Measurements from ENCODE around the gene KIF26B. TPM values are rescaled to one million over a fixed set of nuclear protein-coding genes. Genes with fewer than 3 reads are reported as not detected.

Gene KIF26B
- total RNA-seq, 1 donor from 2014 or later: 1.0 TPM

DNA sequence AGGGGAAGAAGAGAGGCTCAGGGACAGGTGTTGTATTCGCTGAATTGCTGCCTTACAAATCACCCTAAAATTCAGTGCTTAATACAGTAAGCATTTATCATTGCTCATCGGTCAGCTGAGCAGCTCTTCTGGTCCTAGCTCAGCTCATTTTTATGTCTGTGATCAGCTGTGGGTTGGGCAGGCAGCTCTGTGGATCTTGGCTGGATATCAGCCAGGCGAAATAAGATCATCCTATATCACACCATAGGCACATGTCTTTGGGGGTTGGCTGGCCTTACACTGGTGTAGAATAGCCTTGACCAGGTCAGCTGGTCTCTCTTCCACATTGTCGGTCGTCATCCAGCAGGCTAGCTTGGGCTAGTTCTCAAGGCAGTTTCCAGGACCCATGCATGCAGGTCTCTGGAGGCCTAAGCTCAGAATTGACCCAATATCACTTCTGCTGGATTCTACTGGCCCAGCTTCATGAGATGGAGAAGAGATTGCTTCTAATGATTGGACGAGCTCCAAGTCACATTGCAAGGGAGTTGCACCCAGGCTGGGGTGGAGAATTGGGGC is 448.6 kb downstream of the KIF26B start:
- DNase-seq: no peak

DNA sequence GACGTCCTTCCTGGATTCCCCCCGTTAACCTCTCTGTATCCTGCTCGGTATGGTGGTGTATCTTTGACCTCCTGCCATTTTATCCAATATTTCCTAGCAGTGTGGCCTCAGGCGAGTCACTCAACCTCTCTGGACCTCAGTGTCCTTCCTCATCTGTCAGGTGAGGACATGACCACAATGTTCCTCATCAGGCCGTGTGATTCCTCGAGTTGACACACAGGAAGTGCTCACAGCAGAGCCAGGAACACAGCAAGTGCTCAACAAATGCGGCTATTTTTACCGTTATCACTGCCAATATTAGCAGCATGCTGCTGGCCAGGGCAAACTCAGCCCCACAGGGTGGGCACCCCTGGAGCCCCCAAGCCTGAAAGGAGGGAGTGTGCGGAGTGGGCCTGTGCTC is 450.2 kb downstream of the KIF26B start:
- no peak for DNase-seq

DNA sequence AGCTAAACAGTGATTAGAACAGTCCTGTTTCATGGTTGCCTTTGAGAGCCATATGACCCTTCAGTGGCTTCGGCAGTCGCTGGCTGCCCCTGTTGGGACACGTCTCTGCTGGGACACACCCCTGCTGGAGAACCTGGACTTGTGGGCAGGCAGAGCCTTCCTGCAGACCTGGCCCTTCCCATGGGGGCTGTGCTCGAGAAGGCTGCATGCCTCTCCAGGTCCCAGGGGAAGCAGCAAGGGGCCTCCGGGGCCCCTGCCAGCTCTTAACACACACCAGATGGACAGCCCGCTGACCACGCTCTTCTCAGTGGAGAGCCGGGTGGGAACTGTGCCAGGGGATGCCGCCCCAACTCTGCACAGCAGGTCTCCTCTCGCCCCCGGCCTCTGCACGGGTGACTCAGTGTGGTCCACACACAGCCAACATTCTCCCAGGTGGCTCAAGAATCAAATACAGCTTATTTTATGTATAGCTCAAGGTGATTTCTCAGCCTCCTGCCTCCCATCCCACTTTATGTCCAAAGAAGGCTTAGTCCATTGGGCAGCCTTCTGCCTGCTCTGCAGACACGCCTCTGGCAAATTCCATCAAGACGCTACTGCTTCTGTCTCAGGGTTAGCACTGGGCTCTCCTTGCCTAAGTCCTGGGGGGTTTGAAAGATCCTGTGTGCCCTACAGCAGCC is 450.8 kb downstream of the KIF26B start:
- no peak for DNase-seq

DNA sequence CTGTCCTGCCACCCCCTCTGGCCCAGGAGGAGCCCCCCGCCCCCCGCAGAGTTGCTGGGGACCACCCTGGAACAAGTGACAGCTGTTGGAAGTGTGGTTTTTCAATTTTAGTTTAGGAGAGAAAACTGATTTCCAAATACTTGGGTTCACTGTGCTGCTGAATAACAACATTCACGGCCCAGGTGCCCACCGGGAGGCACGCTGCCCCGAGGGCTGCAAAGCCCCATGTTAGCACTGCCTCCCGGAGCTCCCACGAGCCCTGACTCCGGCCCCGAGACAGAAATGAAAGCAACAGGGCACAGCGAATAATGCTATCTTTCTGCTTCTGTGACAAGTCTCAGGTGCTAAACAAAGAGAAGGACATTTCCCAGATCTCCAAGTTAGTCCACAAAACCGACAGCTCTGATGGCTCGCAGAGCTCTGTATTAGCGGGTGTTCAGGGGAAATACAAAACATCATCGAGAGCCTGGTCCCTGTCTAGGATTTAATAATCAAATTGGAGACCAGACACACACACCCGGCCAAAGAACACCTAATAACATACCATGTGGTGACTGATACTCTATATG is 451.5 kb downstream of the KIF26B start:
- DNase-seq: no peak

DNA sequence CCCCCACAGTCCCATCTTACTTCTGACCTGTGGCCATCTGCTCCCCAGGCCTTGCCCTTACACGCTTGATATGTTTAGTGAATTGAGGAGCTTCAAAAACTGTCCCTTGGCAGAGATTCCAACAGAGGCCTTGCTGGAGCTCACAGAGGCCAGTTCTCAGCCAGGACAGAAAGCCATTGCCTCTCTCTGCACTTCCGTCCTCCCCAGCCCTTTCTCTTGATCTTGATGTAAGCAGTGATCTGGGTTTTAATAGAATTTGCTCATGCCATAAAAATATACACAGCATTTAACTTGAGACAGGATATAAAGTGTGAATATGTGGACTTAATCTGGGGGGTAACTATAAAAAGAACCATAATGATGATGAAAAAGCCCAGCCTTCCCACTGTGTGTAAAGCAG is 453.5 kb downstream of the KIF26B start:
- DNase-seq: no peak

DNA sequence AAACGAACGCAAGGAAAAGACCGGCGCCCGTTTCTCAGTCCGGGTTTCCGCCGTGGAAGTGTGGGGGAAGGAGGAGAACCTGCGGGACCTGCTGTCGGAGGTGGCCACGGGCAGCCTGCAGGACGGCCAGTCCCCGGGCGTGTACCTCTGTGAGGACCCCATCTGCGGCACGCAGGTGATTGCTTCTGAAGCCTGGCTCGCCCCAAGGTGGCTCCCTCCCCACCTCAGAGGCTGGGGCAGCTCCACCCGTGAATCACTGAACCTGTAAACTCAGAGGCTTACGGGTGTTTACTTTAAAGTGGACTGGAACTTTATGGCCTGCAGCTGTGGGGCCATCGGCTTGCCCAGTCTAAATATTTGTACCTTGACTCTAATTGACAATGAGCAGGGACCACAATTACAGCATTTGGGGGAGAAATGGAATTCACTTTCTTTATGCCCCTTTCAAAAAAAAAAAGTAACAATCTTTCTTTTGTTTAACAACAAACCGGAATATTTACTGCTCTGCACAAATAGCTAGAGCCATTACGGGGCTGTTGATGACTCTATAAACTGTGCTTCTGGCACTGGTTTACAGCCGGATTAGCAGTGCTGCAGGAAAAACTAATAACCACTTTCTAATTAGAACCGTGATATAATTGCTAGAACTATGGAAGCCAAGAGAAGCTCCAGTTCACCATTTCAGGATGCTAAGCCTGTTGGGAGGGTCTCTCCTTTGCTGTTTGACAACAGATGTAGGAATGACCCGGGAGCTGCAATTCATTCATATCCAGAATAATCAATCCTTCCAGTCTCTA is 454.8 kb downstream of the KIF26B start:
- no peak for DNase-seq

DNA sequence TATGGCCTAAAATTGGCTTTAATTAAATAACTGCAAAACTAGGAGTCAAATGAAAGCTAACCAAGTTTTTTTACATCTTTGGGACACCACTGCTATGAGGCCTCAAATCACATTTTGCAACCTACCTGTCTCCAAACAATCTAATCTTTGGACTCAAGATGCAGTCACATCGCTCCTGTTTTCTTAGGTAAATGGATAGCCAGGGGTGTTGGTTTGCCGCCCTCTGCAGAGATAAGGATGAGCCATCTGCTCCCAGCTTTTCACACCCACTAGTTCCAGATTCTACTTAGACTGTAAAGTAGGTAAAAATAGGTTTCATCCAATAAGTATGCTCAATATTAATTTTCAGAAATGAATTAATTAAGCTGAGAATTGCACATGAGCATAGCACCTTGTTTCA is 456.5 kb downstream of the KIF26B start:
- DNase-seq: no peak

DNA sequence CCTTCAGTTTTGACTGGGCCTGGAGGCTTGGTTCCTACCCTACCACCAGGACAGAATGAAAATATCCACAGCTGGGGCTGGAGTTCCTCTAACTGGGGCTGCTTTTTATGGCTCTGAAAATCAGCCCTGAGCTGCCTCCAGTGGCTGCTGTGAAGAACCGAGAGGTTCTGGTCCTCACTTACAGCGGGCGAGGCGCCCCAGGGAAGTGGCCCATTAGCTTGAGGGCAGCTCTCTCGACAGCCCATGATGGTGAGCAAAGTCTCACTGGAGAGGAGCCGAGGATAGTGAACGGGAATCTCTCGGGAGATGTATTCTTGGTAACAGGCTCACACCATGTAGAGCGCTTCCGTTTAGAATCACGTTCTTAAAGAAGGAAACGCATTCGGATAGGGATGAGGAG is 459.7 kb downstream of the KIF26B start:
- DNase-seq: no peak

DNA sequence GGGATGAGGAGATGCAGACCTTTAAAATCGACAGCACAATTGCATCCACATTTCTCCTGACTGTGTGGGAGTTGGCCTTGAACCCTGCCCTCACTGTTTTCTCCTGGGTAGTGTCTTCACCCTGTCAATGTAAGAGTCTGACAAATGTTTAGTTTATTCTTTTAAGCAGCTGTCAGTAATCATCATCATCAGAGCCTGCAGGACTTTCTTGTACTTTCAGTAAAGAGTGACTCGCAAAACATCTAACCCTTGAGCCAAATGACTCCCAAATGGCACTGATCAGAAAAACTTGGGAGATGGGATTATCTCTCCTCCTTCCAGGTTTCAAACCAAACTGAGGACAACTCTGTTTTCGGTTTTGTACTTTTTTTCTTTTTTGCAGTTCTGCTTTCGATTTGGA is 460.2 kb downstream of the KIF26B start:
- DNase-seq: no peak

DNA sequence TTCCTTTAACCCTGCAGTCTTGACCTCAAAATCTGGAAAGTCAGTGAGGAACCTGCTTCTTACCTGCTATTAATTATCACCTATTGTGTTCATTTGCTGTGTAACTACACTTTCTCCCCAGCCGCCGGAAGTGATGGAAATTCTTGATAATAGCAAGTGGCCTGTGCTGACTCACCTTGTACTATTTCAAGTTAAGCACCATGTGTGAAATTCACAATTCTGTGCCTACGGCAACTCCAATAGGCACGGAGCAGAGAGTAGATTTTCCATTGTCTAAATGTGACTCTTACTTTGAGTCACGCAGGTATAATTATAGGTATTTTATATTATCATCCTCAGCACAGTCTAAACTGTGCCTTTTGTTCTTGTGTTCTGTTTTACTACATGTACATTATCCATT is 466.8 kb downstream of the KIF26B start:
- no peak for DNase-seq

DNA sequence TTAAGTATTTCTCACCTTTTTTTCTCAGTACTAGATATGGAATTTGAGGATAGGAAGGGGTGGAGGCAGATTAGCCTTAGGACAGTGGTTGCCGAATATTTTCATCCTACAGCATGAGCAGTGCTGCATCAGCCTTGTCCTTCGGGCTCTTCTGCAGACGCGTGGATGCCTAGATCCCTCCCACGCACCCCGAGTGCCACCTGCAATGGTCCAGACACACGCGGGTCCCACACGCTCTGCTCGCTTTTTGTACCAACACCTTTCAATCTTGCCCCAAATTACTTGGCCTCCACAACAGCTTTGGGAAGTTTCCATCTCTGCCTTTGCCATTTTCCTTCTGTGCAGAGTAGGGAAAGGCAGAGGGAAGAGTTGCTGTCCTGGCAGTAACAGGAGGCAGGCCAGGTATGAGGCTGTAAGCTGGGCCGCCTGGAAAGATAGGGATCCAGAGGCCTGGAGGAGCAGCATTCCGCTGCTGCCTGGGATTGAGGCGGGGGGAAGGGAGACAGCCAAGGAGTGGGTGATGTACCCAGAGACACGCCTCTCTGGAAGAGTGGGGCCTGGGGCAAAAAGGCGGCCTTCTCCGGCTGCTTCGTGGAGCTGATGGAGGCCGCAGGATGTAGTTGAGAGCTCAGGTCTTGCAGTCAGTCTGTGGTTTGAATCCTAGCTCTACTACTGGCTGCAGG is 467.7 kb downstream of the KIF26B start:
- no peak for DNase-seq

DNA sequence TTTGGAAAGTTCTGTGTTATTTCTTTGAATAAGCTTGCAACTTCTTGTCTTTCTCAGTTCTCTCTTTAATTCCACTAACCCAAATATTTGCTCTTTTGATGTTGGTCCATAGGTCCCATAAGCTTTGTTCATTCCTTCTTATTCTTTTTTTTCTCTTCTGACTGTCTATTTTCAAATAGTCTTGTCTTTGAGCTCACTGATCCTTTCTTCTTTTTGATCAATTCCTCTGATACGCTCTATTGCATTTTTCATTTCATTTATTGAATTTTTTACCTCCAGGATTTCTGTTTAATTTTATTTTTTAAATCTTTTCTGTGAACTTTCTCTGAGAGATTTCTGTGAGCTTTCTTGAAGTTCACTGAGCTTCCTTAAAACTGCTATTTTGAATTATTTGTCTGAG is 486.6 kb downstream of the KIF26B start:
- DNase-seq: no peak

DNA sequence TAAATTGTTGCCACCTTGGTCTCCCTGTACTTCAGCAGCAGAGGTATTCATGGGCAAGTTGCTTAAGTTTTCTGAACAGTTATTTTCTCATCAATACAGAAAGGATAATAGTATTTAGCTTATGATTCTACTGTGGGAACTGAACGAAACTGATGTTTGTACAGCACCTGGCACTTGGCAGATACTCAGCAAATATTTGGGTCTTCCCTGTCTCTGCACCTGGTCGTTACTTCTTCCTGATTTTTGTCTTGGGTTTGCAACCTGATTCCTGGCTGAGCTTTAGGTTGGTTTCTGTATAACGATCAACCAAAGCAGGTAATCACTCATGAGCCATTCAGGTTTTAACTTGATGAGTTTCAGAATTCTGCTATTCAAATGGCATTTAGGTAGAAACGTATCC is 490.6 kb downstream of the KIF26B start:
- DNase-seq: no peak

DNA sequence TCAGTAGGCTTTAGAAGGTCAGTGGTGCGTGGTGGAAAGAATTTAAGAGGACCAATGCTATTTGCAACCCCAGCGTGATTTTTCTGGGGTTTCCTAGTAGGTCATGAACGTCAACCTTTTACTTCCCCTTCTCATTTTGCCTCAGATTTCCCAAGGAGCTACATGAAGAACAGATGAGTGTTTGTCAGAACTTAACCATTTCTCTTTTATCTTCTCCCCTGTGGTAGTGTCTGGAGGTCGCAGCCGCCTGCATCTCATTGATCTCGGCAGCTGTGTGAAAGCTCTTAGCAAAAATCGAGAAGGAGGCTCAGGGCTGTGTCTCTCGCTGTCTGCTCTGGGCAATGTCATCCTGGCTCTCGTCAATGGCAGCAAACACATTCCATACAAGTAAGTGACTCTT is 491.1 kb downstream of the KIF26B start:
- DNase-seq: no peak

DNA sequence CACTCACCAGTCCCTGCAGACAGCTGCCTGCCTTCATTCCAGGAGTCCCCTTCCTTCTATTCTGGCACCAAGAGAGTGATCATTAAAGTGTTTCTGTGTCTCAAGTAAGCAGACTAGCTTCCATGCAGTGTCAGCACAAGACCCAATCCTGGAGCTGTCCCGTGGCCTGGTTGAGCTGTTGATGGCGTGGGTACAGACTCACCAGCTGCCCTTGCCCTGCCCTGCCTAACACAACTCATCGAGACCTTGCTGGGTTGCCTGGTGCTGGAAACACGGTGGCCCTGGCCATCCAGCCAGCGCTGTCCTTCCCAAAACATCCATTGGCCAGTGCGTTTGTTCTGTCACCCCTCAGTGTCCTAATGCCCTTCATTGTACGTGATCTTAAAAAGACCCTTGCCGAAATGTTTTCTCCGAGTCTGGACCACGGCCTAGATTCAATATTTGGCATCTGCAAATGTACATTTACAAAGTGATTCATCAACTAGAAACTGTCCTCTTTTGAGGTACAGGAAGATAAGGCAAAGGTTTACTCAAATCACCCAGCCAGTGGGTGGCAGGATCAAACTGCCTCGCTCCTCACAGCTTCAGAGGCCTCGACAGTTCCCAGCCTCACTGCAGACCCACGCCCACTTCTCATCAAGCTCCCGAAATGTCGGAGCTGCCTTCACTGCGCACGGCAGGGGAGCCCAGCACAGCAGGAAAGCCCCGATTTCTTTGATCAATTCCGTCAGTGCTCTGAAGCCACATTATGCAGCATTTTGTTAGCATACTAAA is 494.2 kb downstream of the KIF26B start:
- DNase-seq: no peak

DNA sequence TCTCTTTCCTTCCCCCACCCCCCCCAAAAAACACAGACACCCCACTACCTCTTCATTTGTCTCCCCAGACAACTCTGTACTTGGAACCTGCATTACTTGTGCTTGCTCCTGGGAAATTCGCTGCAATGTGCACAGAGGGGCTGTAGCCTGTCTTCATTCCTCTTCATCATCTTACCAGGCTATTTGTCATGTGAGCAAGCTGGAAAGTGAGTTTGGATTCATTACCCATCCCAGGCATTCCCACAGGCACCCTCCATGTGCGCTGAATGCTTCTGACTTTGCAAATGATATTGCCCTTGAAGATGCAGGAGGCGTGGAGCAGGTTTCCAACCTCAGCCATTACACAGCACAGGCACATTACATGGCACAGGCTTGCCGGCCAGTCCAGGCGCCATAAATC is 494.9 kb downstream of the KIF26B start:
- no peak for DNase-seq

DNA sequence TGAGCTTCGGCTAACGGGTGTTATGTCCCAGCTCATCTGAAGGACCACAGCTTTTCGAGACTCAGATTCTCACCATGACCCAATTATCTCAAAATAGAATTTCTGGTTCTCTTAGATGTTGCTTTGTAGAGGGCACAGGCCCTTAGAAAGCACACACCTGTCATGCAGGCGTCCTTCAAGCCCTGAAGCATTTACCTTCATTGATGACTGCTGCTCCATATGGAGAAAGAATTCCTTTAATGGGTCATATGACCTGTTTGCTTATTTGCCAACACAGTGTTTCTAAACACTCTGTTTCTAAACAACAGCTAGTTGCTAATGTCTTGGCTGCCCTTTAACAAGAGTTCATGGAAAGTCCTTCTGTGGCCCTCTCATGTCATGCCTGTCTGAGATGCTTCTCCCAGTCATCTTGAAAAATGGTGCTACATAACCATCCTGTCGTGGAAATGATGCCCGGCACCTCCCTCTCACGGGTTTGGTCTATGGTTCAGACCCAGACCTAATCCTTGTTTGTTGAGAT is 495.7 kb downstream of the KIF26B start:
- DNase-seq: no peak

DNA sequence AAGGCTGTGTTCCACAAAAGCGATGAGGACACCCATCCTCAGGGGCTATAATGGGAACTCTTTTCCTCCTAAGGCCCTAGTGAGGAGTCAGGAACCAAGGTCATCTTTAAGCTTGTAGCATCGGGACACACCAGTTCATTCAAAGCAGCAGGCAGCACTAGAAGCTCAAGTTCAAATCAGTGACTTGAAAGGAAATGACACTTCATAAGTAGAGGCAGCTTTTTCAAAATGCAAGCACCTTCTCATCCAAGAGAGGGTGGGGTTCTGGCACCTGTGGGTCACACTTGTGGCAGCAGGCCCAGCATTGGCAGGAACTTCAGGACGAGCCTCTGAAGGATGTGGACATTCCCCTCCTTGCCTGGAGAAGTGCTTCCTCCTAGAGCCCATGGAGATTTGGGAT is 496.3 kb downstream of the KIF26B start:
- DNase-seq: no peak

DNA sequence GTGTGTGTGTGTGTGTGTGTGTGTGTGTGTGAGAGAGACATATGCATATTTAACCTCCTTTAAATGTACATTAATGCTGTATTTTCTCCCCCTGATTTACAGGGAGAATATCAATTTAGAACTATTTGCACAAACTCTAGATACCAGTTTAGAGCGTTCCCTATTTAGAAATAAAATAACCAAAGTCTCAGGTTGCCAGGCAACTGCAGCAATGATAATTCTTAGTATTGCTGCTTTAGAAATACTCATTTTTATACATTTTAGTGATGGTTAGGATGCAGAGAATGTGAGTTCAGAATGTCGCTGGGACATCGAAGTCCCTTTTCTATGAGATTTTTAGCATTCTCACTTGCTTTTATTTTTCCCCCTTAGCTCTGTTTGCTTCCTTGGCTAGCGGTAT is 497.3 kb downstream of the KIF26B start:
- DNase-seq: no peak

DNA sequence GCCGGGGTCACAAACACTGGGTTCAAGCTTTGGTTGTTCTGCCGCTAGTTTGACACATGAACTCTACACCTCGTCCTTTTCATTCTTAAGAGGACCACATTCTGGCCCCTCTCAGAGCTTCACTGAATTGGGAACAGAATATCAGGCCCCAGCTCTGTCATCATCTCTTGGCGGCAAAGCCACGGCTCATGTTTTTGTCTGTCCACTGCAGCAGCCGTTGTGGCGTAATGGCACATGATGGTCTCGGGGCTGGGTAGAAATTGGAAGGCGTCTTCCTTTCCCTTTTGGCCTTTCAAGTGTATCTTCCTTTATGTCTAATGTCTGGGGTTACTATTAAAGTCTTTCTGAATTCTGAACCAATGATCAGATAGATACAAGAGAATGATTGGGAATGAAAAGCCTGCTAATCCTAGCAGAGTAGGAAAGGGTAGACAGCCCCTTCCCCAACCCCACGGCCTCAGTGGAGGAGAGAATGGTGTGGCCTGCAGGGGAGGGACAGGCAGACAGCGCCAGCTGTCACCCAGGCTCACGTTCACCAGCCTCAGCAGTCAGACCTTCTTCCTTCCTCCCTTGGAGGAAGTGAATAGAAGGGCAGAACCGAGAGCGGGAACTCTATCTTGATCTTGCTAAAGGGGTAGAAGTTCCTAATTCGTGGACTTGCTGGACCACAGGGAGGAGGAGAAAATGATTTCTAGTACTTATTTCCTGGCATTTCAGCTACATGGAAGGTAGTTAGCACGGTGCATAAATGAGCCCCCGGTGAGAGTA is 498.1 kb downstream of the KIF26B start:
- no peak for DNase-seq

DNA sequence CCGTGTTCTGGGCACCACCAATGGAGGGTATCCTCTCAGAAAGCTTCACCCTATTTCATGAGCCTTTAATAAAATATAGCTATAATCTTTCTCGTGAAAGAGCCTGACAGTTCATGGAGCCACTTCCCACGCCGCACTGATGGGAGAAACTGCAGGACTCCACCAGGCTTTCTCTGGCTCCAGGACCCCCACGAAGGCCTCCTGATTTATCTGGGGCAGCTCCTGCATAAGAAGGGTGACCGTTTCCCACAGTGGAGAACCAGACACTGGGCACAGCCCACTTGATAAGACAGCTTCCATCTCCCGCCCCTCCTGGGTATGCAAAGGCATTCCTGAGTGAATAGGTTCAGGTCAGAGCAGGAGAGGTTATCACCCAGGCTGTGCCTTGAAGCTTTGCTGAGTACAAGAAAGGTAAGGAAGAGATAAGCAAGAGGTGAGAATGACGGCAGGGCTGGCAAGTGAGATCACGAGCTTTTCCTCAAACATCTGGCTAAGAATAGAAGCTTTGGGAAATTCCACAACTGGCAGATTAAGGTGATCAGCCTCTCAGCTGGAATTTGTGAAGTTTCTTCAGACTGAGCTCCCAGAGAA is 499.8 kb downstream of the KIF26B start:
- no peak for DNase-seq
